Smooth muscle cell (in vitro differentiated cells): Measurements from ENCODE around the gene RFC5. TPM values are rescaled to one million over a fixed set of nuclear protein-coding genes. Genes with fewer than 3 reads are reported as not detected.
"Not testable (repeated sequence)": the region's sequence is repeated elsewhere in the genome, so short reads cannot be mapped to it uniquely, and the experiment has no call there.

Source experiments
- DNase-seq: peaks from one replicate; lab custom pipeline; 2025; ENCODE audit not compliant: unreplicated experiment; lab: John Stamatoyannopoulos, UW
- H2AFZ ChIP-seq: fragments of 200-600 bp; sonication (generic); 2 replicates; pipeline ENCODE4 v1.6.0; 2016; ENCODE audit warnings: antibody characterized with exemption, low read depth, mild to moderate bottlenecking
- H3F3A ChIP-seq: fragments of 200-600 bp; sonication (generic); 2 replicates; pipeline ENCODE4 v1.6.0; 2017; ENCODE audit warnings: antibody characterized with exemption, low read depth
- H3K27ac ChIP-seq: fragments of 200-600 bp; sonication (generic); 2 replicates; pipeline ENCODE4 v1.5.1; 2016; ENCODE audit warnings: low read depth, mild to moderate bottlenecking
- H3K27me3 ChIP-seq: fragments of 200-600 bp; sonication (generic); 2 replicates; pipeline ENCODE4 v1.6.1; 2016; ENCODE audit warnings: low read depth, mild to moderate bottlenecking
- H3K36me3 ChIP-seq: fragments of 200-600 bp; sonication (generic); 2 replicates; pipeline ENCODE4 v1.5.1; 2016; ENCODE audit warnings: low read depth
- H3K4me1 ChIP-seq: fragments of 200-600 bp; sonication (generic); 2 replicates; pipeline ENCODE4 v1.5.1; 2016; ENCODE audit warnings: low read depth
- H3K4me2 ChIP-seq: fragments of 200-600 bp; sonication (generic); 2 replicates; pipeline ENCODE4 v1.6.0; 2016; ENCODE audit warnings: mild to moderate bottlenecking
- H3K4me3 ChIP-seq: fragments of 200-600 bp; sonication (generic); 2 replicates; pipeline ENCODE4 v1.5.1; 2016; ENCODE audit warnings: mild to moderate bottlenecking
- H3K79me2 ChIP-seq: fragments of 200-600 bp; sonication (generic); 2 replicates; pipeline ENCODE4 v1.6.0; 2016; ENCODE audit warnings: low read depth, mild to moderate bottlenecking
- H3K9ac ChIP-seq: fragments of 200-600 bp; sonication (generic); 2 replicates; pipeline ENCODE4 v1.6.0; 2016; ENCODE audit warnings: low read depth
- H3K9me3 ChIP-seq: fragments of 200-600 bp; sonication (generic); replicated peaks from 2 replicates; pipeline ENCODE4 v1.5.1; 2016; ENCODE audit warnings: low read depth
- H4K20me1 ChIP-seq: fragments of 200-600 bp; sonication (generic); 2 replicates; pipeline ENCODE4 v1.6.0; 2016; ENCODE audit warnings: low read depth
- WGBS: methylation state at CpG from one replicate; pipeline ENCODE4 v1.1.7; 2016; ENCODE audit warnings: low lambda C conversion rate; 5-methylcytosine and 5-hydroxymethylcytosine counted together
- polyA plus RNA-seq: library from polyadenylated mRNA; unstranded; fragments of >200 nt; fragmentation: Nextera tagmentation; extraction: Ambion mirVana; gene quantifications from 2 replicates; pipeline ENCODE4 v1.2.1, GENCODE V29; 2016
- total RNA-seq: library from RNA; depleted of rRNA; stranded (reverse); fragments of >200 nt; gene quantifications from 2 replicates; pipeline ENCODE4 v1.2.3, GENCODE V29; 2014
- TF ChIP-seq, protein P1 (sequence below): fragments of 200-600 bp; sonication (generic); IDR thresholded peaks from 2 replicates; pipeline ENCODE4 v1.5.1; 2017; ENCODE audit warnings: borderline replicate concordance, mild to moderate bottlenecking, antibody characterized with exemption; ENCODE audit not compliant: insufficient read depth, poor library complexity, severe bottlenecking

The RFC5 gene
- total and polyA plus RNA-seq, 2 experiments from 2014 or later = 16.4 to 27.1 TPM

DNA sequence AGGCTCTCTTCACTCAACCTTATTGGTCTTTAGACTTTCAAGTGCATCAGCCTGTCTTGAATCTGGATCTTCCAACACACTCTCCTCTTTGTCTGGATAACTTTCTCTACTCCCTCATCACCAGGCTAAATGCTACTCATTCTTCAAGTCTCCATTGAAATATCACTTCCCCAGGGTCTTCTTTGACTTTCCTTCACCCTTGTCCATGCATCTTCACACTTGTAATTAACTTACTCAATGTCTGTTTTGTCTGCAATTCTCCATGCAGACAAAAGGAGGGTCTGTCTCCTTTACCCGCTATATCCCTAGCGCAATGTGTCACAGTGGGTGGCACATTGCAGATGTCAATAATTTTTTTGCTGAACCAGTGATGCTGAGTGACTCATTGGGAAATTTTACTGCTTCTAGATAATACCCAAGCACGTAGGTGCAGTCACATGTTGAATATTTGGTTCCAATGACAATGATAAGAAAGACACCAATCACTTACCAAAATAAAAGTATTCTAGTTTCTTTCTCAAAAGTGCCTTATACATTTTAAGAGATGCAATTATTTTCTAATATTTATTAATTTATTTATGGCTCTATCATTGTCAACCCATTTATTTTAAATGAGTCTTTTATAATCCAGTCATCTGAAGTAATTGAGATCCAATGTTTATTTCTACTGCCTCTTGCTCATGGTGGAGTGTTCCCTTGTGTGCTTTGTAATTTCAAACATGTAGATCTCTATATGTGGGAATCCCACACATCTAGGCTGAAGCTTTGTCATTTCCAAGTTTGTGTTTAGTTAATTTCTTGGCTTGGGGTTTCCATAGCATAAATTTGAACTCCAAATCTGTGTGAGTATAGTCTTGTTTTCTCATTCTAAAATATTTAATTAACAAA lies 21.7 kb upstream of the RFC5 start:
- H3F3A ChIP-seq = no peaks in the 10 kb centered on the region

DNA sequence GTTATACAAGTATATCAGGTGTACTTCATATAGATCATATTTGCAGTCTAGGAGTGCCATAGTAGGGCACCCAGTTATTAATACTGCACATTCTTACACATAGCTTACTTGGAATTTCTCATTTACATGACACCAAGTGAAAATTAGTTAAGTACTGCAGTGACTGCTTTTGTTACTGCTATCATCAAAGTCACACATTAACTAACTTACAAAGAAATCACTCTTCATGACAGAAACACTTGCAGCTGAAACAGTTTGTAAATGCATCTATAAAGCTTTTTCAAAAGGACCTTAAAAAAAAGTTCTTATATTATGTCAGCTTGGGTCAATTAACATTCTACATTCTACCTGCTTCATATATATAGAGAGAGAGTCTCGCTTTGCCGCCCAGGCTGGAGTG lies 17.8 kb upstream of the RFC5 start:
- DNase-seq = no peak
- no peak overlapping the region for H3K27ac ChIP-seq
- no peaks in the 10 kb centered on the region for H3K9me3 ChIP-seq
- H3K4me2 ChIP-seq = no peak overlapping the region
- H3K79me2 ChIP-seq = no peaks in the 10 kb centered on the region
- WGBS = 96% methylated on average over 2 of the region's 2 CpGs
- H3F3A ChIP-seq = no peaks in the 10 kb centered on the region
- H3K9ac ChIP-seq = no peak overlapping the region
- H3K4me1 ChIP-seq = no peaks in the 10 kb centered on the region
- H4K20me1 ChIP-seq = no peaks in the 10 kb centered on the region
- no peak overlapping the region for H3K4me3 ChIP-seq
- TF ChIP-seq, protein P1, sequence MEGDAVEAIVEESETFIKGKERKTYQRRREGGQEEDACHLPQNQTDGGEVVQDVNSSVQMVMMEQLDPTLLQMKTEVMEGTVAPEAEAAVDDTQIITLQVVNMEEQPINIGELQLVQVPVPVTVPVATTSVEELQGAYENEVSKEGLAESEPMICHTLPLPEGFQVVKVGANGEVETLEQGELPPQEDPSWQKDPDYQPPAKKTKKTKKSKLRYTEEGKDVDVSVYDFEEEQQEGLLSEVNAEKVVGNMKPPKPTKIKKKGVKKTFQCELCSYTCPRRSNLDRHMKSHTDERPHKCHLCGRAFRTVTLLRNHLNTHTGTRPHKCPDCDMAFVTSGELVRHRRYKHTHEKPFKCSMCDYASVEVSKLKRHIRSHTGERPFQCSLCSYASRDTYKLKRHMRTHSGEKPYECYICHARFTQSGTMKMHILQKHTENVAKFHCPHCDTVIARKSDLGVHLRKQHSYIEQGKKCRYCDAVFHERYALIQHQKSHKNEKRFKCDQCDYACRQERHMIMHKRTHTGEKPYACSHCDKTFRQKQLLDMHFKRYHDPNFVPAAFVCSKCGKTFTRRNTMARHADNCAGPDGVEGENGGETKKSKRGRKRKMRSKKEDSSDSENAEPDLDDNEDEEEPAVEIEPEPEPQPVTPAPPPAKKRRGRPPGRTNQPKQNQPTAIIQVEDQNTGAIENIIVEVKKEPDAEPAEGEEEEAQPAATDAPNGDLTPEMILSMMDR = no peak
- no peaks in the 10 kb centered on the region for H3K27me3 ChIP-seq
- H3K36me3 ChIP-seq = no peaks in the 10 kb centered on the region
- no peak overlapping the region for H2AFZ ChIP-seq

More for the DNA sequence above, 21.7 kb upstream of the RFC5 start:
- no peak for DNase-seq
- H3K79me2 ChIP-seq = no peaks in the 10 kb centered on the region
- no peak overlapping the region for H2AFZ ChIP-seq
- H3K4me2 ChIP-seq = no peak overlapping the region
- no peak overlapping the region for H3K27ac ChIP-seq
- H3K4me3 ChIP-seq = no peak overlapping the region
- H4K20me1 ChIP-seq = no peaks in the 10 kb centered on the region
- 79% methylated on average over 3 of the region's 3 CpGs for WGBS
- no peaks in the 10 kb centered on the region for H3K27me3 ChIP-seq
- TF ChIP-seq, protein P1 = no peak
- no peaks in the 10 kb centered on the region for H3K4me1 ChIP-seq
- no peaks in the 10 kb centered on the region for H3K36me3 ChIP-seq
- H3K9ac ChIP-seq = no peak overlapping the region
- no peaks in the 10 kb centered on the region for H3K9me3 ChIP-seq

DNA sequence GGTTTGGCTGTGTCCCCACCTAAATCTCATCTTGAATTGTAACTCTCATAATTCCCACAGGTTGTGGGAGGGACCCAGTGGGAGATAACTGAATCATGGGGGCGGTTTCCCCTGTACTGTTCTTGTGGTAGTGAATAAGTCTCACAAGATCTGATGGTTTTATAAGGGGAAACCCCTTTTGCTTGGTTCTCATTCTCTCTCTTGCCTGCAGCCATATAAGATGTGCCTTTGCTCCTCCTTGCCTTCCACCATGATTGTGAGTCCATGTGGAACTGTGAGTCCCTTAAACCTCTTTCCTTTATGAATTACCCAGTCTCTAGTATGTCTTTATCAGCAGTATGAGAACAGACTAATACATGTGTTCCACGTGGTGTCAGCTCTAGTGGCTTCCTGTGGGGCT lies 16.7 kb upstream of the RFC5 start:
- H3K4me3 ChIP-seq, H2AFZ ChIP-seq, H3K27me3 ChIP-seq, H3K27ac ChIP-seq, H4K20me1 ChIP-seq, H3K79me2 ChIP-seq, DNase-seq, H3K36me3 ChIP-seq, H3K9me3 ChIP-seq, H3K4me2 ChIP-seq, H3K4me1 ChIP-seq, H3K9ac ChIP-seq, H3F3A ChIP-seq: not testable (repeated sequence)
- WGBS = 84% methylated on average over 2 of the region's 2 CpGs

DNA sequence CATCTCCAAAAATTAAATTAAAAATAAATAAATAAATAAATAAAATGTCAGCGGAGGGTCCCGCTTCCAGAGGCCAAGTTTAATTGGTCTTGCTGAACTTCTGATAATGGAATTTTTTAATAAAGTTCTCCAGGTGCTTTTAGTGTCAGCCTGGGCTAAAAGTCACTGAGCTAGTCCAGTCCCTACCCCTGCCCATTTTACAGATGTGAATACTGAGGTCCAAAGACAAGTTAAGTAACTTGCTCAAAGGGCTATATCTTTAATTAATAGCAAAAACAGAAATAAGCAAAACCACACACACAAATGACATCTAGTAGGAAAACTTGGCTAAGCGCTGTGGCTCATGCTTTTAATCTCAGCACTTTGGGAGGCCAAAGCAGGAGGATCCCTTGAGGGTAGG lies 5.6 kb upstream of the RFC5 start:
- Histone ChIP-seq H3F3A (no peaks in the 10 kb centered on the region), H3K4me3 (no peak overlapping the region), H3K9me3 (no peaks in the 10 kb centered on the region), H3K36me3 (no peaks in the 10 kb centered on the region), H2AFZ (no peak overlapping the region), H3K4me2 (no peak overlapping the region), H3K27ac (no peak overlapping the region), H3K4me1 (peaks cover under 1% of the 10 kb centered on the region), H4K20me1 (no peaks in the 10 kb centered on the region), H3K9ac (no peak overlapping the region), H3K27me3 (no peaks in the 10 kb centered on the region), H3K79me2 (no peaks in the 10 kb centered on the region)
- 96% methylated on average over 3 of the region's 3 CpGs for WGBS
- TF ChIP-seq, protein P1 = no peak
- no peak for DNase-seq
